Karpas-422 (cell line): Measurements from ENCODE around the gene RWDD2A. TPM values are rescaled to one million over a fixed set of nuclear protein-coding genes. Genes with fewer than 3 reads are reported as not detected.
"Not testable (repeated sequence)": the region's sequence is repeated elsewhere in the genome, so short reads cannot be mapped to it uniquely, and the experiment has no call there.

Experiments used
- DNase-seq: peaks from one replicate; pipeline ENCODE4 v3.0.0-alpha.2; 2015
- H2AFZ ChIP-seq: fragments of 200-600 bp; sonication (generic); 2 replicates; pipeline ENCODE4 v1.6.1; 2014; ENCODE audit warnings: antibody characterized with exemption, low read length, mixed read lengths
- H3K27ac ChIP-seq: fragments of 200-600 bp; sonication (generic); 2 replicates; pipeline ENCODE4 v1.5.1; 2014; ENCODE audit warnings: mild to moderate bottlenecking, low read length, moderate library complexity
- H3K27me3 ChIP-seq: fragments of 200-600 bp; sonication (generic); 2 replicates; pipeline ENCODE4 v1.6.1; 2014; ENCODE audit warnings: low read length, mixed read lengths
- H3K36me3 ChIP-seq: fragments of 200-600 bp; sonication (generic); 2 replicates; pipeline ENCODE4 v1.6.1; 2014; ENCODE audit warnings: low read length, mixed read lengths; ENCODE audit not compliant: insufficient read depth
- H3K4me1 ChIP-seq: fragments of 200-600 bp; sonication (generic); 2 replicates; pipeline ENCODE4 v1.6.1; 2014; ENCODE audit warnings: mild to moderate bottlenecking, low read length, mixed read lengths
- H3K4me2 ChIP-seq: fragments of 200-600 bp; sonication (generic); 2 replicates; pipeline ENCODE4 v1.6.1; 2014; ENCODE audit warnings: low read length, low read depth, mild to moderate bottlenecking; ENCODE audit not compliant: poor library complexity, severe bottlenecking
- H3K4me3 ChIP-seq: fragments of 200-600 bp; sonication (generic); 2 replicates; pipeline ENCODE4 v1.5.1; 2014; ENCODE audit warnings: mild to moderate bottlenecking, antibody characterized with exemption, low read length, mixed read lengths
- H3K79me2 ChIP-seq: fragments of 200-600 bp; sonication (generic); 2 replicates; pipeline ENCODE4 v1.6.1; 2014; ENCODE audit warnings: mild to moderate bottlenecking, low read length, mixed read lengths
- H3K9ac ChIP-seq: fragments of 200-600 bp; sonication (generic); 2 replicates; pipeline ENCODE4 v1.6.0; 2014; ENCODE audit warnings: low read length
- H3K9me2 ChIP-seq: fragments of 200-600 bp; sonication (generic), shearing (Covaris generic); replicated peaks from 2 replicates; pipeline ENCODE4 v1.6.0; 2014; ENCODE audit warnings: mild to moderate bottlenecking, low read length, moderate library complexity; ENCODE audit not compliant: insufficient read depth
- H3K9me3 ChIP-seq: fragments of 300-700, 200-600 bp; sonication (generic); 2 replicates; pipeline ENCODE4 v1.6.1; 2014; ENCODE audit warnings: low read length, mixed read lengths
- H4K20me1 ChIP-seq: fragments of 200-600 bp; sonication (generic); 2 replicates; pipeline ENCODE4 v1.6.1; 2014; ENCODE audit warnings: mild to moderate bottlenecking, antibody characterized with exemption, low read length, low read depth; ENCODE audit not compliant: insufficient read depth
- total RNA-seq: library from RNA; depleted of rRNA; stranded (reverse); fragments of >200 nt; shearing (Covaris generic); gene quantifications from 2 replicates; pipeline ENCODE4 v1.2.3, GENCODE V29; 2014; ENCODE audit warnings: low replicate concordance

RWDD2A gene
- total RNA-seq, 1 experiment from 2014 or later = 2.0 TPM

DNA sequence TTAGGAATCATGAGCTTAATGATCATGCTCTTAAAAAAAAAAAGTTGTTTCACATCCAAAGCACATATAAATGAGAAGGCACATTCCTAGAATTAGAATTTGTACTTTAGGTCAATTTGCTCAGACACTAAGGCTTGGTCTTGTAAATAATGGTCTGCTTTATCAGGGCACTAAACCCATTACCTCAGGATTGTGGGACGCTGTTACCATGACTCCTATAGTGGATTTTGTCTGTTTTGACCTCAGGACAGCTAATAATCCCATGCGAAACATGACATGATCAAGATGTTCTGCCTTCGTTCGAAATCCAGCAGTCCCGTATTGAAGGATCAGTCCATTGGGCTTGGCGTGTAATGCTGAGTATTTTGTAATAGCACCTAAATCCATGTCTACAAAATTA, 2.5 kb upstream of the RWDD2A start:
- no peak overlapping the region for H3K27ac ChIP-seq
- H3K9ac ChIP-seq = no peak overlapping the region
- peaks cover 20% of the 10 kb centered on the region for H3K4me1 ChIP-seq
- H3K9me2 ChIP-seq = no peaks in the 10 kb centered on the region
- no peaks in the 10 kb centered on the region for H3K27me3 ChIP-seq
- peaks cover 49% of the 10 kb centered on the region for H3K79me2 ChIP-seq
- H3K4me2 ChIP-seq = no peak overlapping the region
- H3K9me3 ChIP-seq = no peaks in the 10 kb centered on the region
- no peak overlapping the region for H2AFZ ChIP-seq
- no peaks in the 10 kb centered on the region for H4K20me1 ChIP-seq
- peaks cover 23% of the 10 kb centered on the region for H3K36me3 ChIP-seq
- H3K4me3 ChIP-seq = no peak overlapping the region
- DNase-seq = no peak

DNA sequence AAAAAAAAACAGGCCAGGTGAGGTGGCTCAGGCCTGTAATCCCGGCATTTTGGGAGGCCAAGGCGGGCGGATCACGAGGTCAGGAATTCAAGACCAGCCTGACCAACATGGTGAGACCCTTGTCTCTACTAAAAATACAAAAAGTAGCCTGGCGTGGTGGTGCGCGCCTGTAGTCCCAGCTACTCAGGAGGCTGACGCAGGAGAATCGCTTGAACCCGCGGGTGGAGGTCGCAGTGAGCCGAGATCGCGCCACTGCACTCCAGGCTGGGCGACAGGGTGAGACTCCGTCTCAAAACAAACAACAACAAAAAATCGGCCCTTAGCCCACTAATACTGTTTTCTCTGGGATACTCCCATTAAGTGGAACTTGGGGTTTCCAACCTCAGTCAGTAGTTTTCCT, 1.2 kb upstream of the RWDD2A start:
- H3K4me1 ChIP-seq = peaks cover 20% of the 10 kb centered on the region
- not testable (repeated sequence) for H4K20me1 ChIP-seq, H3K9me3 ChIP-seq, DNase-seq, H3K27ac ChIP-seq, H3K27me3 ChIP-seq, H3K9me2 ChIP-seq, H2AFZ ChIP-seq
- peak overlapping the region; percentile 69 for H3K4me2 ChIP-seq
- peak overlapping the region; percentile 77 for H3K9ac ChIP-seq
- H3K4me3 ChIP-seq = peak overlapping the region; percentile 82
- peaks cover 15% of the 10 kb centered on the region for H3K36me3 ChIP-seq
- H3K79me2 ChIP-seq = peaks cover 49% of the 10 kb centered on the region

DNA sequence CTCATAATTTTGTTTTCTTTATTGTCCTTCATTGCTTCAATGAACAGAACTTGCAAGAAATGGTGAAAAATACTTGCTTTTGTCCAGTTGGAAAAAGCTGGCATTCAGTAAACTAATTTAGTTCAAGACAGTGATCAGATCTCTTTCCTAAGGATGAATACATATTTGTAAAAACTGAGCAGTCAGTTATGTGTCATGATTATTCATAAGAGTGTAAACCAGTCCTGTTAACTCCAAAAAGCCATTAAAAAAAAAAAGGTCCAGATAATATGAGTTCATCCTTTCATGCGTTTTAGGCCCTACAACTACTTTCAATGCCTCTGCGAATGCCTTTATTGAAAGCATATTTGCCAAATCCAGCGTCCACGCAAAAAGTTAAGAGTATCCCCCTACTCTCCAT, 701 bp upstream of the RWDD2A start:
- Histone ChIP-seq H2AFZ (peak overlapping the region; percentile 46; the same call in 1 of the 2 replicates), H3K4me3 (peak overlapping the region; percentile 82), H3K4me2 (peak overlapping the region; percentile 69), H3K4me1 (peaks cover 20% of the 10 kb centered on the region), H3K79me2 (peaks cover 49% of the 10 kb centered on the region), H3K9me3 (no peaks in the 10 kb centered on the region), H3K27me3 (no peaks in the 10 kb centered on the region), H3K9me2 (no peaks in the 10 kb centered on the region), H3K27ac (no peak overlapping the region), H3K9ac (peak overlapping the region; percentile 77), H4K20me1 (no peaks in the 10 kb centered on the region), H3K36me3 (peaks cover 15% of the 10 kb centered on the region)
- DNase-seq = peak; percentile 44

DNA sequence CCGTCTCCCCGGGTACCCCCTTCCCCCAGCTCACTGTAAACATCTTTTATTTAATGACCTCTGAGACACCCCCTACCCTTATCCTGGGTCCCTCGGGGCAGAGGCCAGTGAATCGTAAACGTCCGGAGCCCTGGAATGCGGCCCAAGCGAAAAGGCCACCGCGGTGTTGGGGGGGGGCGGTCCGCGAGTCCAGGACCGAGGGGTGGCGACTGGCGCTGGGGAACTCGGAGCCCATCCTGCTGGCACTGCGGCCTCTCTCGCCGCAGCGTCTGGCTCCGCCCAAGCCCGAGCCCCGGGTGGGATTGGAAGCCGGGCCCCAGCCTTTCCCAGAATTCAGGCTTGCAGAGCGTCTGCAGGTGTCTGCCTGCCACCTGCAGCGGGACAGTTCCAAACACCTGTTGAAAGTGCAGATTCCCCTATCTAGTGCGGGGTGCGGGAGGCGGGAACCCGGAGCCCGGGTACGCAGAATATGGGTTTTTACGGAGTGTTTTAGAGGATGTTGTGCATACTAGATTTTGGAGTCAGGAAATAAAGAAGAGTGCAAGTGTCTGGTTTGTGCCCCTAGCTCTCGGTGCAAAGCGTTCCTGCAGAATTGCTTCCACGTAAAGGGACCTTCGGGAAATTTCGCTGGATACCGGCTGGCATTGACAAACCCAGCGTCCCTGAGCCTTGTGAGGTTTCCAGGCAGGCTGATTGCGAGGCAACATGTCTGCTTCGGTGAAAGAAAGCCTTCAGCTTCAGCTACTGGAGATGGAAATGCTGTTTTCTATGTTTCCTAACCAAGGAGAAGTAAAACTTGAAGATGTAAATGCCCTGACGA, 800 bp downstream of the RWDD2A start:
- Histone ChIP-seq H2AFZ (peak overlapping the region; percentile 96), H4K20me1 (no peaks in the 10 kb centered on the region), H3K4me1 (peaks cover 20% of the 10 kb centered on the region), H3K36me3 (peaks cover 11% of the 10 kb centered on the region), H3K27me3 (no peaks in the 10 kb centered on the region), H3K4me2 (peak overlapping the region; percentile 69), H3K79me2 (peaks cover 38% of the 10 kb centered on the region), H3K9ac (peak overlapping the region; percentile 77), H3K9me3 (no peaks in the 10 kb centered on the region), H3K27ac (no peak overlapping the region), H3K4me3 (peak overlapping the region; percentile 82), H3K9me2 (no peaks in the 10 kb centered on the region)
- DNase-seq = no peak

DNA sequence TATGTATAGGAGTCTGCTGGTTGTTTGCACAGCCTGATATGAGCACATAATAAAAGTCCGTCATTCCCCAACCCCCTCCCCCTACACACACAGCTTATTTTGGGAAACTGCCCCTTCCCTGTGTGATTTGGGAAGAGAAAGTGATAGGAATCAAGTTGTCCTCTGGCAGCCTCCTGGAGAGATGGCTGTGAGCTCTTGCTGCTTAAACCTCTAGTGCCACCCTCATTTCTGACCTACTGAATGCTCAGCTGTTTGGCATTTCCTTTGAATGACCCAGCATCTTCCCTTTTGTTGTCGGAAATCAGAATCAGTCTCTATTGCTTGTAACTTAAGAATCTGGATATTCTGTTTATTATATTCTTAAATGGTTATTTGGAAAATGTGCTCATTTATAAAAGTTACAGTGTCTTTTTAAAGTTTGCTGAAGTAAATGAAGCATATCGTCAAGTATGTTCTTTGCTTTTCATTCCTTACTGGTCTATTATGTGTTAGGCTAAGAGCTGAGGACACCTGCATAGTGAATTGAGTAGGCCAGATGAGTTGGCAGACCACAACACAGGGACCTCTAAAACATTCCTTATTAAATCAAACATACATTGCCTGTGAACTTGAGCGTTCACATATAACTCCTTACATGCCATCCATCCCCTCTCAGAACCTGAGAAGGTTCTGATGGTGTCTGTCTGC, 5.5 kb downstream of the RWDD2A start:
- Histone ChIP-seq H3K4me2 (no peak overlapping the region), H4K20me1 (no peaks in the 10 kb centered on the region), H3K4me3 (no peak overlapping the region), H3K4me1 (peaks cover 8% of the 10 kb centered on the region), H3K9me2 (no peaks in the 10 kb centered on the region), H3K9ac (no peak overlapping the region), H3K9me3 (no peaks in the 10 kb centered on the region), H3K27me3 (no peaks in the 10 kb centered on the region), H3K36me3 (no peaks in the 10 kb centered on the region; the same call in 1 of the 2 replicates), H3K27ac (no peak overlapping the region), H3K79me2 (no peaks in the 10 kb centered on the region), H2AFZ (no peak overlapping the region)
- DNase-seq = no peak

DNA sequence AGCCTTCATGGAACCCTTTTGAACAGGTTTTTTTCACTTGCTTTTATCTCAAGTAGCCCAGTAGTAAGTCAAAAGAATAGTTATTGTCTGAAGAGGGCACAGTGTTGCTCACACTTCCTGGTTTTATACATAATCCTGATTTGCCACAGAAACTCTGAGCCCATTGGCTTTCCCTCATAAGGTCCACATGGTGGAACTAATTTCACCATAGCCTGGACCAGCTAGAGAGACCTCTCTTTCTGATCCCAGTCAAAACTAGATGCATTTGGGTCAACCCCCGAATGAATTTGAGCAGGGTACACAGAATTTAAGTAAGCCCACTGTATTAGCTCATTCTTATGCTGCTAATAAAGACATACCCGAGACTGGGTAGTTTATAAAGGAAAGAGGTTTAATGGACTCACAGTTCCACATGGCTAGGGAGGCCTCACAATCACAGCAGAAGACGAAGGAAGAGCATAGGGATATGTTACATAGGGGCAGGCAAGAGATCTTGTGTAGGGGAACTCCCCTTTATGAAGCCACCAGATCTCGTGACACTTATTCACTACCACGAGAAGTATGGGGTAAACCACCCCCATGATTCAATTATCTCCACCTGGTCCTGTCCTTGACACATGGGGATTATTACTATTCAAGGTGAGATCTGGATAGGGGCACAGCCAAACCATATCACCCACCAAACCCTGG, 6.2 kb downstream of the RWDD2A start:
- no peaks in the 10 kb centered on the region for H3K9me2 ChIP-seq
- no peaks in the 10 kb centered on the region for H4K20me1 ChIP-seq
- H3K9ac ChIP-seq = no peak overlapping the region
- no peaks in the 10 kb centered on the region for H3K79me2 ChIP-seq
- no peak overlapping the region for H2AFZ ChIP-seq
- peaks cover under 1% of the 10 kb centered on the region for H3K4me1 ChIP-seq
- H3K4me3 ChIP-seq = no peak overlapping the region
- H3K9me3 ChIP-seq = no peaks in the 10 kb centered on the region
- DNase-seq = no peak
- H3K27ac ChIP-seq = no peak overlapping the region
- H3K36me3 ChIP-seq = no peaks in the 10 kb centered on the region; the same call in 1 of the 2 replicates
- H3K4me2 ChIP-seq = no peak overlapping the region
- no peaks in the 10 kb centered on the region for H3K27me3 ChIP-seq

DNA sequence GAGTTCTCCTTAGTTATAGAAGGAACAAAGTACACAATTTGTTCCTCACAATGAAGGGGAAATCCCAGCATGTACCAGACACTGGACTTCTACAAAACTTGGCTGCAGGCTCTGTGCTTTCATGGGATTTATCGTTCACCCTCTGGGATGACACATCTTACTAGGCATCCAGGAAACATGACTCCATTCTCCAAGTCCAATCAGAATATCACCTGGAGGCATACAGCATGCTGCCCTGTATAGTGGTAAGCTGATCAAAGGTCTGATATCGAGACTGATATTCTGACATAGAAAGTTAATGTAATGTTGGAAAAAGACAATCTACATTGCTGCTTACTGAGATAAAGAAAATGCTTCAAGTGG, 6.7 kb downstream of the RWDD2A start:
- no peak overlapping the region for H3K27ac ChIP-seq
- no peaks in the 10 kb centered on the region; the same call in 1 of the 2 replicates for H3K36me3 ChIP-seq
- H3K4me1 ChIP-seq = no peaks in the 10 kb centered on the region
- DNase-seq = no peak
- no peaks in the 10 kb centered on the region for H3K27me3 ChIP-seq
- H4K20me1 ChIP-seq = no peaks in the 10 kb centered on the region
- H2AFZ ChIP-seq = no peak overlapping the region
- H3K9ac ChIP-seq = no peak overlapping the region
- no peak overlapping the region for H3K4me3 ChIP-seq
- H3K9me2 ChIP-seq = no peaks in the 10 kb centered on the region
- H3K79me2 ChIP-seq = no peaks in the 10 kb centered on the region
- no peaks in the 10 kb centered on the region for H3K9me3 ChIP-seq
- no peak overlapping the region for H3K4me2 ChIP-seq

DNA sequence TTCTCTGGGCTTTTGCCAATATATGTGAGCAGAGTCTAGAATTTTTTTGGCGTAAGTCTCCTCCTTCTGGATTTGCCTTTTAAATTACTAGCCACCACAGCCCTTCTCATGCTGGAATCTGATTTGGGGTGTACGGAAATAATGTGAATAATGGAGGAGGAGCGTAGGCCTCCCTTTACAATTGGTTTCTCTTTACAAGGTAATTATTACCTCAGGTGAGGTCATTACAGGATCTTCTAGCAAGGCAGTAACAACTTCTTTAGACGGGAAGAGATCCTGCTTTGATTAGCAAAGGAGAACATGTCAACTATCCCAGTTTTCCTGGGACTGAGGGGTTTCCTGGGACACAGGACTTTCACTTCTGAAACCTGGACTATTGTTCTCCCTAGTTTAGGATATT, 8.9 kb downstream of the RWDD2A start:
- Histone ChIP-seq H2AFZ (no peak overlapping the region), H3K9ac (no peak overlapping the region), H3K27ac (no peak overlapping the region), H3K9me3 (no peaks in the 10 kb centered on the region), H3K79me2 (no peaks in the 10 kb centered on the region), H3K4me2 (no peak overlapping the region), H4K20me1 (no peaks in the 10 kb centered on the region), H3K27me3 (no peaks in the 10 kb centered on the region), H3K4me1 (no peaks in the 10 kb centered on the region), H3K4me3 (no peak overlapping the region), H3K9me2 (no peaks in the 10 kb centered on the region), H3K36me3 (no peaks in the 10 kb centered on the region)
- no peak for DNase-seq
